ENCODE results near the gene CDH23.

CDH23 gene

DNA sequence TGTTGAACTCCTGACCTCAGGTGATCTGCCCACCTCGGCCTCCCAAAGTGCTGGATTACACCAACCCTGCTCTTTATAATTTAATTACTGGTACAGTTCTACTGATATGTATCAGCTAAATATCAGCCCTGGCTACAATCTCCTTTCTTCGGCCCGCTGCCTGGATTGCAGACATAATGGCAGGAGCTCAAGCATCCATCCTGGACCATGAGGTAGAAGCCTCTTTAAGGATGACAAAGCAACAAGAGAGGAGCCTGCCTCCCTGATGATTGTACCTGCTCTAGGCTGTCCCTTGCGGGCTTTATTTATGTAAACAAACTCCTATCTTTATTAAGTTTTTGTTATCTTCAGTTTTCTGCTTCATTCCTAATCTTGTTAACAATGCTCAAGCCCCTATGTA, 459.9 kb downstream of the CDH23 start:
- no peak for DNase-seq (ENCODE audit: low spot score)

DNA sequence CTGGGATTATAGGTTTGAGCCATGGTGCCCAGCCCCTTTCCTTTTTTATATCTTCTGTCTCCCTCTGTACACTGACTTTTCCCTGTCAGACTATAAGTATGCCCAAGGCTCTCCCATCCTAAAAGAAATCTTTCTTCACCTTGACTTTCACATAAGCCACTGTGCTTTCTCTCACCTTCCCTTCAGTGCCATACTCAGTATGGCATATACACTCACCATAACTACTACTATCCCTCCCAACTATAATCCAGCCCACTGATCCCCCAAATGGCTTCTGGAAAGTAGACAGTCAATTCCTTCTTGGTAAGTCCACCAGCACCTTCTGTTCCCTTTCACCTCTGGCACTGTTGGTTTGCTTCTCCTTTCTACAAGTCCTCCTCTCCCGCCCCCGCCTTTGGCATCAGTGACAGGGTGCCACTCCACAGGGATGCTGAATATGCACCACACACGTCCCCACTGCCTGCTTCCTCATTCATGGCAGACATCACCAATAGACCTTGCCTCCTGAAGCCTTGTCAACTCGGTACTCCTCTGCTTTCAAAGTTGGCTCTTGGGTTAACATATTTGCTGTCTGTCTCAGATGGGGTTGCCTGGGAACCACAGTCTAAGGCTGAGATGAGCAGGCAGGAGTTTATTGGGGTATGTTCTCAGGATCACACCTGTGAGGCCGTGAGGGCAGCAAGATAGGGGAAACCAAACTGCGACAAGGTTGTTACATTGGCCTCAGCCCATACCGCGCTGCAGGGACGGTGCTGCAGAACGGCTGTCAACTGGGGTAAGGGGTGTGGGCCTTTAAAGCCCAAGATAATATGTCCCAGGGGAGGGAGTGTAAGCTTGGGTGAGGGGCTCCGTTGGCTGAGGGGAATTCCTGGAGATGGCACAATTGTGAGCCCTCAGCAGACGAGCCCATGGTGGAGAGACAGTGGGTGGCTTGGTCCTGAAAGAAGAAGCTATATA, 461.5 kb downstream of the CDH23 start:
- no peak for DNase-seq (ENCODE audit: low spot score)

DNA sequence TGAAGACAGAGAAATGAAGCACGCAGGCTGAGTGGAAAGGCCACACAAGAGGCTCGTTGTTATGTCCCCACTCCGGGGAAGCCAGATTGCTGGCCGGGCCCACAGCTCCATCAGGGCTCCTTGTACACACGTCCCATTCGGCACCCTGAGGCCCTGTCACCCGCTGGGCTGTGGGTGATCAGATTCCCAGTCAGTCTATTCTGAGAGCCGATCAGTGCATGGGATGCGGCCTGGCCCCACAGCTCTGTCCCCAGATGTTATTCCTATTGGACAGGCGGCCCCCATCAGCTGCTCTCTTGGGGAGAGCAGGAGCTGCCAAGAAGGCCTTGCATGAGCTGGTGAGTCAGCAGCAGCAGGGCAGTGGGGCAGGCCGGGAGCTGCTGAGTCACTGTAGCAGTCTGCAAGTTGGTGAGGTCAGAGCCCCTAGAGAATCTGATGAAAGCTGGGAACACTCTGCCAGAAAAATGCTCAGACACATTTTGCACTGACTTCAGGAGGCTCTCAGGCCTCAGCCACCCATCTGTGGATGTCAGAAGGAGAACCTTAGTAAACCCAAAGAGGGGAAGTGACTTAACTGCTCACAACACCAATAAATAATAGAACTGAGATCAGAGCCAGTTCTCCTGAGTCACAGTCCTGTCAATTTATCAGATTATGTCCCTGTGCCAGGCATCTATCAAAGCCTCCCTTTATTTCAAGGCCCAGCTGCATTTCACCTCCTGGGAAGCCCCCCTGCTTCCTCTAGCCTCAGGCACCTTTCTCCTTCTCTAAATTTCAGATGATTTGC, 463.7 kb downstream of the CDH23 start:
- peak; percentile 77 for DNase-seq (ENCODE audit: low spot score)

DNA sequence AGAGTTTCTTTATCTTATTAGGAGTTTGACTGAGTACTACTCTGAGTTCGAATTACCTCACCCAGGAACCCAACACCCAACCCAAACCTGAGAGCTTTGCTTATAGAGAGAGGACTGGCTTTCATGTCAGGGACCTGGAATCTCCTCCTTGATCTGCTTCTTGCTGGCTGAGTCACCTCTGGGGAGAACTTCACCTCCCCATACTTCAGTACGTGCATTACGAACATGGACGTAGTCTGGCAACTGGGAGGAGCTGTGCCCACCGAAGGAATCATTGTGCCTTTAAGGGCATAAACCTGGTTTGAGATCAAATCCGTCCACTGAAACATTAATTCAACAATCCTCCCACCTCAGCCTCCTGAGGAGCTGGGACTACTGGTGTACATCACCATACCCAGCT, 466.5 kb downstream of the CDH23 start:
- no peak for DNase-seq (ENCODE audit: low spot score)

DNA sequence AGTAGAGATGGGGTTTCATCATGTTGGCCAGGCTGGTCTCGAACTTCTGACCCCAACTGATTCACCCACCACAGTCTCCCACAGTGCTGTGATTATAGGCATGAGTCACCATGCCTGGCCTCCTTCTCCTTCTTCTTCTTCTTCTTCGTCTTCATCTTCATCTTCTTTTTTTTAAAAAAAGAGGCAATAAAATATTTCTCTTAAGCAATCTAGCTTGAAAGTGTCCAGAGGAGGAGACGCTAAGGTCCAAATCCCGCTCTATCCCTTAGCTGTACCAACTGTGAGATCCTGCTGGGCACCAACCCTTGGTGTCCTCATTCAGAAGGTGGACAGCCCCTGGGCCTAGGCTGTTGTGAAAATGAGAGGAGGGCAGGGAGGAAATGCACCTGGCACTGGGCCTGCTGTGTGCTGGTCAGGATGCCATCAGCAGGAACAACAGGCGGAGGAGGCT, 468.2 kb downstream of the CDH23 start:
- no peak for DNase-seq (ENCODE audit: low spot score)

All from COLO829 (cell line).